ENCODE measurements around the gene CHST7.

Gene CHST7

GRCh38 chrX:46610070-46610658 lies 36.6 kb downstream of the CHST7 start:
- DNase-seq: no peak

- DNase-seq: no peak
Observed at GRCh38 chrX:46611658-46612362, 38.2 kb downstream of the CHST7 start.

GRCh38 chrX:46617906-46618305 lies 44.3 kb downstream of the CHST7 start:
- DNase-seq: no peak

GRCh38 chrX:46618947-46619346 lies 45.4 kb downstream of the CHST7 start:
- no peak for DNase-seq

- no peak for DNase-seq
Observed at GRCh38 chrX:46620505-46620904, 46.9 kb downstream of the CHST7 start.

GRCh38 chrX:46621572-46621971 lies 48.0 kb downstream of the CHST7 start:
- DNase-seq: no peak

GRCh38 chrX:46624090-46624786 lies 50.7 kb downstream of the CHST7 start:
- no peak for DNase-seq

- peak in 1 of 2 donors; percentile 22 for DNase-seq
Observed at GRCh38 chrX:46626566-46626965, 53.0 kb downstream of the CHST7 start.

GRCh38 chrX:46627062-46627461 lies 53.5 kb downstream of the CHST7 start:
- no peak for DNase-seq

- DNase-seq: no peak
Observed at GRCh38 chrX:46627711-46628419, 54.3 kb downstream of the CHST7 start.

GRCh38 chrX:46628460-46629371 lies 55.2 kb downstream of the CHST7 start:
- DNase-seq: peak; percentile 14 to 20

GRCh38 chrX:46630141-46630540 lies 56.6 kb downstream of the CHST7 start:
- DNase-seq: no peak

GRCh38 chrX:46634577-46634976 lies 61.0 kb downstream of the CHST7 start:
- no peak for DNase-seq

GRCh38 chrX:46635186-46635585 lies 61.6 kb downstream of the CHST7 start:
- no peak for DNase-seq

GRCh38 chrX:46636223-46636622 lies 62.7 kb downstream of the CHST7 start:
- DNase-seq: no peak

GRCh38 chrX:46637938-46638337 lies 64.4 kb downstream of the CHST7 start:
- peak in 1 of 2 donors; percentile 20 for DNase-seq

GRCh38 chrX:46642145-46642544 lies 68.6 kb downstream of the CHST7 start:
- no peak for DNase-seq

- no peak for DNase-seq
Observed at GRCh38 chrX:46643636-46644035, 70.1 kb downstream of the CHST7 start.

- DNase-seq: no peak
Observed at GRCh38 chrX:46645614-46646013, 72.0 kb downstream of the CHST7 start.

GRCh38 chrX:46647251-46647650 lies 73.7 kb downstream of the CHST7 start:
- no peak for DNase-seq
